ENCODE data around the gene ACTG1.
"Not testable (repeated sequence)": the region's sequence is repeated elsewhere in the genome, so short reads cannot be mapped to it uniquely, and the experiment has no call there.

The ACTG1 gene

DNA sequence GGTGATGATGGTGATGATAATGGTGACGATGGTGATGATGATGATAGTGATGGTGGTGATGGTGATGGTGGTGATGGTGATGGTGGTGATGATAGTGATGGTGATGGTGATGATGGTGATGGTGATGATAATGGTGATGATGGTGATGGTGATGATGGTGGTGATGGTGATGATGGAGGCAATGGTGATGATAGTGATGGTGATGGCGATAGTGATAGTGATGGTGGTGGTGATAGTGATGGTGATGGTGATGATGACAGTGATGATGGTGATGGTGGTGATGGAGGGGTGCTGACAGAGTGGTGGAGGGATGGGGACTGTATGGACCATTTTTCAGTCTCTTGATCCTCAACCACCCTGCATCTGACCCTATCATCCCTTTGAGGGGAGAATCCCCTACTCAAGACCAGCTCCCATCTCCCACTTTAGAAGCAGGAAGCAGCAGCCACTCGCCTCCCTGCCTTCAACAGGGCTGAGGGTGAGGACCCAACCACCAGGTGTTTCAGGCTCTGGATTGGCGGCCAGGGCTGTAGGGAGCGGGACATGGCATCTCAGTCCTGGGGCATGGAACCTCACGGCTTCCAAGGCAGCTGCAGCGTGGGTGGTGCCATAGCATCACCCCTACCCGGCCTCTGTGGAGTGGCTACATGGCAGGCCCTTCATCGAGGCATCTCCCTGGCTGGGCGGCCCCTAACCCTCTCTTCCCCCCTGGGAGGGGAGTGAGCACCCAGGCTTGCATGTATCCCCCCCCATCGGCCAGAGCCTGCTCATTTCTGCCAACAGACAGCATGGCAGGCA is 20.1 kb upstream of the ACTG1 start:
- DNase-seq (ENCODE audit: low spot score), result no peak

GRCh38 chr17:81531998-81532404 is 19.4 kb upstream of the ACTG1 start:
- DNase-seq (ENCODE audit: low spot score), result not testable (repeated sequence)

DNA sequence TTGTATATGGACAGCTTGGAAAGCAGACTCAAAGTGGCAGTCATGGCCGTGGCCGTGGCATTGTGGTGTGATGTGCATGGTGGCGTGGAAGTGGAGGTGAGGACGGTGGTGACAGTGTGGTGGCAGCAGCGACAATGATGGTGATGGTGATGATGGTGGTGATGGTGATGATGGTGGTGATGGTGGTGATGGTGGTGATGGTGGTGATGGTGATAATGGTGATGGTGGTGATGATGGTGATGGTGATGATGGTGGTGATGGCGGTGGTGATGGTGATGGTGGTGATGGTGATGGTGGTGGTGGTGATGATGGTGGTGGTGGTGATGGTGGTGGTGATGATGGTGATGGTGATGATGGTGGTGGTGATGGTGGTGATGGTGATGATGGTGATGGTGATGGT is 18.4 kb upstream of the ACTG1 start:
- not testable (repeated sequence) for DNase-seq (ENCODE audit: low spot score)

DNA sequence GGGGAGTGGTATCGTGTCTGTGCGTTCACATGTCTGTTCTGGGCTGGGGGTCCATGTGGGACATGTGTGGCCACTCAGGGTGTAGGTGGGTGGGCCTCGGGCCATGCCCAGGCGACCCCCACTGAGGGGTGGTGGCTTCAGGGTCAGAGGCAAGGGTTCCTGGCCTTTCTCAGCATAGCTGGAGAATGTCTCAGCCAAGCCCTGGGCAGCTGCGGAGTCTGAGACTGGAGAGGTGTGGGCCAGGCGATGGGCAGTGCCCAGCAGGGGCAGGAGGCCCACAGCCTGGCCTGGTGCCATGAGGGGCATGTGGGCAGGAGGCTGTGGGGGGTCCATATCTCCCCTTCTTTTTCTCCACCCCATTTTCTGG is 16.8 kb upstream of the ACTG1 start:
- no peak for DNase-seq (ENCODE audit: low spot score)

- DNase-seq (ENCODE audit: low spot score), result no peak
These were observed 16.2 kb upstream of the ACTG1 start for GRCh38 chr17:81528651-81529436.

DNA sequence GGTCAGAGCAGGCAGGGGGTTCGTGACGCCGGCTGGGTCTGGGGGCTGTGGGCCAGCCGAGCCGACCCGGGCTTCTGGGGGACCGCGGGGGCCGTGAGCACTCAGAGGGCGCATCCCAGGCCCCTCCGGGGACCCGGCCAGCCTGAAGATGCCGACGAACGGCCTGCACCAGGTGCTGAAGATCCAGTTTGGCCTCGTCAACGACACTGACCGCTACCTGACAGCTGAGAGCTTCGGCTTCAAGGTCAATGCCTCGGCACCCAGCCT is 15.7 kb upstream of the ACTG1 start:
- no peak for DNase-seq (ENCODE audit: low spot score)

- no peak for DNase-seq (ENCODE audit: low spot score)
These were observed 15.2 kb upstream of the ACTG1 start, which contains the start of gene FSCN2 for GRCh38 chr17:81527591-81528383. TSS of gene FSCN2 (plus strand) at chr17:81528377. CDS start at chr17:81528532, 155 bp downstream.

- no peak for DNase-seq (ENCODE audit: low spot score)
These were observed 14.3 kb upstream of the ACTG1 start for GRCh38 chr17:81526662-81527571.

- no peak for DNase-seq (ENCODE audit: low spot score)
These were observed 12.2 kb upstream of the ACTG1 start for GRCh38 chr17:81524865-81525159.

DNA sequence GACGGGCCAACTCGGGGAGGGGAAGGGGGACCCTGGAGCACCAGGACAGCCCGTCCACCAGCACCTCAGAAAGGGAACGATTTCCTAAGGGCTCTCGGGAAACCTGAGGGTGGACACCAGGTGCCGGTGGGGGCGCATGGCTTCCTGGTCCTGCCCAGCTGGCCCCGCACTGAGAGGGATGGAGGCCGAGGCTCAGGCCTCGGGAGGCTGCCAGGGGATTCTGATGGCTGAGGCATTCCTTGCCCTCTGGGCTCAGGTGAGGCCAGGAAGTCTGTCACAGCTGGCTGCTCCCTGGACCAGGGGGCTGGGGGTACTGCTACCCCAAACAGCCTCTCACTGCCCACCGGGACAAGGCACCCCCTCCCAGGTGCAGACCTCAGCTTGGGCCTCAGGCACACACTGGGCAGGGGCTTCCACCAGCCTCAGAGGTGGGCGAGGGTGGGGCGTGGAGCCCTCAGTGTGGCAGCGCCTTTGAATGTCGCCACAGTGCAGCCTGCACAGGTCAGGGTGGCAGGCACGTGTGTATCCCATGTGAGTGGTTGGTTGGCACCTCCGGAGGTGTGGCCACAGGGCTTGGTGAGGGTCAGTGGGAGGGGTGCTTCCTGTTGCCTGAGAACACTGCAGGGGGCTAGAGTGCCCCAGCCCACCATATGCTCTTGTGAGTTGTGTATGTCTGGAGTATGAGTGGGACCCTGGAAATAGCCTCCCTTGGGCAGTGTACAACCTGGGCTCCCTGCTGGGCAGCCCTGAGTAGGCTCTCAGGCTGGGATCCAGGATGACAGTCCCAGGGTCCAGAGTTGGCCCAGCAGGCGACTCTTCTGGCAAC is 11.7 kb upstream of the ACTG1 start:
- DNase-seq (ENCODE audit: low spot score), result no peak

DNA sequence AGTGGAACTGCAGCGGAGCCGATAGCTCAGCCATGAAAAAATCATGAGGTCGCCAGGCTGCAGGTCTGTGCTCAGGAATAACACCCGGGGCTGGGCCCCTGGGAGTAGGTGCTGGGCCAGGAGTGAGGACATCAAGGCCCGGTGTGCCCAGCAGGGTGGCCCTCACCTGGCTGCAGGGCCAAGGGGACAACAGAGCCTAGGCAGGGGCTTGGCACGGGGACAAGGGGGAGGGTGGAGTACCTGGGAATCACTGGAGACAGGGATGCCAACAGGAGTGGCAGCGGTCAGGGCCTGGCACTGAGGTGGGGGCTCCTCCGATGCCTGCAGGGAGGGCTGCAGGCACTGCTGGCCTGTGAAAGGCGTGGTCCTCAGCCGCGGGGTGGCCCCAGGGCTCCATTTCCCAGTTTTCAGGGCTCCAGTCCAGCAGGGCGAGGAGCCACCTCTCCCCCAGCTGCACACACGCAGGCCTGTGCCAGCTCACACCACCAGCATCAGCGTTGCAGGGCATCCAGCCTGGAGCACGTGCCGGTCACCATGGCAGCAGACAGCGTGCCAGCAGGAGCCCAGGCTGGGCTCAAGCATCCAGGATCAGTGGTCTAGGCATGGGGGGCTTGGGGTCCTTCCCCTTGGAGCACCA is 10.9 kb upstream of the ACTG1 start:
- DNase-seq (ENCODE audit: low spot score), result no peak

DNA sequence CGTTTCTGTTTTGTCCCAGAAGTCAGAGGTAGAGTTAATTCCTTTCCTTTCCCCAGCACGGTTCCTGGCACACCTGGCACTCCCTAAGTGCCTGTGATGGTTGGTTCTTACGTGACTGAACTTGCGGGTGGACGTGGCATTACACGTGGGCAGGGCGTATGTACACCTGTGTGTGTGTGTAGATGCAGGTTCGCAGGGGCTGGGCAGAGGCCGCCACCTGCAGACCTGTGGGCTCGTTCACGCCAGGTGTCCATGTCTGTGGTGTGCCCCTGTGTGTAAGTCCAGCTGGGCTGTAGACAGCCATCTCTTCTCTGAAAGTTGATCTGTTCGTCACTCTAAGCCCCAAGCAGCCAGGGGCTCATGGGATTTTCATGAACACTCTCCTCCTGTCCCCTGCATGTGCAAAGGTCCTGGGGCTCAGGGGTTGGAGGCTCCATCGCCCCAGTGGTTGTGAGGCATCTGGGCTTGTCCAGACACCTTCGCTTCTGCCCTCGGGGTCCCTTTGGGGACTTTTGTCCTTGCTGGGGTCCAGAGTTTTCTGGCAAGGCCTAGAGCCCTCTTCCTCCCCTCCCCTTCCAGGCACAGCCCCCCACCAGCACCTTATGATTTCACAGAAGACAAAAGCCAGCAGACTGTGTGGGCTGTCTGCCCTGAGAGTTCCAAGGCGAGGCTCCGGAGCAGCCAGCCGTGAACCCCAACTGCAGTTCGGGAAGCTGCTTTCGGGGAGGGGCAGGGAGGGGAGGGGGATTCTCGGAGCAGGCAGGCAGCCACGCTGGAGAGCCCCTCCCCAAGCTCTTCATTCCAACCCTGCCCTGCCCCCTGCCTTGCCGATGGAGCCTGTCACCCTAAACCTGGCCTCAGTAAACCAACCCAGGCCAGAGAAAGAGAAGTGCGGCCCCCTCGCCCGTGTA is 10.1 kb upstream of the ACTG1 start:
- no peak for DNase-seq (ENCODE audit: low spot score)

DNA sequence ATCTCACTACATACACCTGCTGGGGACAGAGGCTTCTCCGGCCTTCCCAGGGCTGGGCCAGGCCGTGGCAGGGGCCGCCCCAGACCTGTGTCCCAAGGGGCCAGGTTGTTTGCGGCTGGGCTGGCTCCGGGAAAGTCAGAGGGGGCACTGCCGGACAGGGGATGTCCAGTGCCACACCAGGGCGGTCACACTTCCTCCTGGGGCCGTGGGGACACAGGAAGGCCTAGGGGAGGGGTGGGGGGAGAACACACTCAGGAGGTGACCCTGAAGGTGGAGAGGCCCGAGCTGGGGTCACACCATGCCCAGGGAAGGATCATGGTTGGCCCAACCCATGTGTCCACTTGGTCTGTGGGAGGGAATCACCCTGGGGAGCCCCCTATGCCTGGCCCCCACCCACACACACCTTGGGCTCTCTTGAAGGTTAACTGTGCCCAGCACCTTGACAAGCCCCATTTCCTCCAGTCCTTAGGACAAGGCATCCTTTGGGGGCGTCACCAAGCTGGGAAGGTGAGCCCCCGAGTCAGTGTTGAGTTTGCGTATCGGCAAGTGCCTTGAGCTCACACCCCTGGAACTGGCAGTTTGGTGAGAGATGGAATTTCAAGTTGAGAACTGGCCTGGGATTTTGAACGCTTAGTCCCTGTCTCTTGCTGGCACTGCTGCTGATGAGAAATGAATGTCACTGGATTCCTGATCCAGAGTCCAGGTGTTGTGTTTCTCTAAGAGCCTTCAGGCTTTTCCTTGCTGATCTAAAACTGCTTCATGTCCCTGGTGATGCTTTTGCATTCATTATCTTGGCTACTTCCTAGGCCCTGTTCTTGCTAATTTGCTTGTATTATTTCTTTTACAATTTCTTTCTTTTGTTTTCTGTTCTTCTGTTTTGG is 7.7 kb upstream of the ACTG1 start:
- no peak for DNase-seq (ENCODE audit: low spot score)

DNA sequence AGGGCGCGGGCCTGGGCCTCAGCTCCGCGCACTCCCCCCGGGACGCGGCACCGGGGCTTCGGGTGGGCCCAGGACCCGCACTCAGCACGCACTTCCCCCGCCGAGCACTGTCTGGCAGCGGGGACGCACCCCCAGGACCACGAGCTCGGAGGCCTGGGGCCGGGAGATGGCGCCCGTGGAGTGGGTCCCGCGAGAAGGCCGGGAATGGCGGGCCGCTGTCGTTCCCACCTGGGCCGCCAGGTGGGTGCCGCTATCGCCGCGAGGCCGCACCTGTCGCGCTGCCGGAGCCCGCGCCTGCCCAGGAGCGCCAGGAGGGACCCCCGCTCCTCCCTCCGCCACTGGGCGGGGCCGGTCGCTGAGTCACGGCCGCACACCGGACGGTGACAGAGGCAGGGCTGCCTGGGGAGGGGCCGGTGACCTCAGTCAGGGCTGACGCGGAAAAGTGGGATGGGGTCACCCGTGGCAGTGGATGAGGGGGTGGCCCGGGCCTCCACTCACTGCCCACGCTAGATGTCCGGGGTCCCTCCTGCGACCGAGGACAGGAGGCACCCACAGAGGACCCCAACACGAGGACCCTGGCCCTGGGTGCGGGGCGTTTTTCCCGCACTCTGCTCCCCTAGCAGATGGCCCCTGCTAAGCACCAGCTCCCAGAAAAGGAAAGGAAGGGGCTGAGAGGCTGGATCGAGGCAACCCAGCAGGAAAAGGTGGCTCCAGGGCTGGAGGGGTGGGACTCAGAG is 6.9 kb upstream of the ACTG1 start:
- DNase-seq (ENCODE audit: low spot score), result no peak

DNA sequence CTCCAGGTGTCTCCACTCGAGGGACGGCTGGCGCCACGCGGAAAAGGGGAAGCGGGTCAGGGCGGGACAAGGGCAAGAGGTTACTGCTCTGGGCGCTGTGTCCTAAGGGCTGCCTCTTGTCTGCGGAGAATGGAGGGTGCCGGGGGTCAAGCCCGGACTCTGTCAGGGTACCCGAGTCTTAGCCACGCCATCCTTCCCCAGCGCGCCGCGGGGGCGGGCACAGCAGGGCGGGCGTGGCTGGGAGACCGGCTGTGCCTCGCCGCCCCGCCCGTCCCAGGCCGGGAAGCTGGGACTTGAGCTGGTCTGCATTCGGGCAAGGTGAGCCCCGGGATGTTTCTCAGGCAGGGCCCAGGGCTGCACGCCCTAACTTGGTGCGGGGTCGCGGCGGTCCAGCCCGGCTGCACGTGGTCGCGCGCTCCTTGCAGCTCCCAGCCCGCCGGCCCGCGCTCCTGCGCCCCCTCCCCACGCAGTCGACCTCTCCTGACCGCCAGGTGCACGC is 6.2 kb upstream of the ACTG1 start:
- DNase-seq (ENCODE audit: low spot score), result no peak

DNA sequence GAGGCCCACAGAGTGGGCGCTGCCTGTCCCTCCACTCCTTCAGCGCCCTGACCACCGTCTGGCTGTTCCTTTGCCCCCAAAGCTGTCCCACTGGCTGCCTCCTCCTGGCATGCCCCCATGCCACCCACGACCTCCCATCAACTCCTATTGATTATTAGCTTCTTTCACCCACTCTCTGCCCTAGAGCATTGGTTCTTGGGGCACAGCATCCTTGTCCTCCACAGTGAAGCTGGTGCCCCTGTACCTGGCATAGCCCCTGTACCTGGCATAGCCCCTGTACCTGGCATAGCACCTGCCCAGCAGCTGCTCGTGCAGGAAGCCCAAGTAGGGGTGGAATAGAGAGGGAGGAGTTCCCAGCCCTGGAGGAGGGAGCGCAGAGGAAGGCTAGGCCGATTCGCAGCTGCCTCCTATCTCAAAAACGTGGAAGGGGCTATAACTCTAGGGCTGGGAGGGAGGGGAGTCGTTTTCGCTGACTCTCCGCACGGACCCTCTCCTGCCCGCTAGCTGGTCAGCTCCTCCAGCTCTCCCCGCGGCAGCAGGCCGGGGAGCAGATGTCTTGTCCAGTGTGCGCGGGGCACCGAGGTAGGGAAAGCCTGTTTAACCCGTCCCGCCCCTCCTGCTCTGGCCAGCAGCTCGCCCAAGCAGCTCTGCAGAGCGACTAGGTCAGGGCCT is 5.7 kb upstream of the ACTG1 start:
- DNase-seq (ENCODE audit: low spot score), result no peak
